PC-9 (cell line): ENCODE measurements around the gene CXCL3.

Source experiments
- CTCF ChIP-seq: fragments of 200-600 bp; sonication (generic); conservative IDR thresholded peaks from 2 replicates; pipeline ENCODE4 v1.6.1; 2017; ENCODE audit warnings: mixed run types, antibody characterized with exemption, mild to moderate bottlenecking, moderate library complexity
- EZH2 ChIP-seq: fragments of 200-600 bp; sonication (generic); IDR thresholded peaks from 2 replicates; pipeline ENCODE4 v1.8.0; 2017; ENCODE audit warnings: antibody characterized with exemption, low read depth

- TF ChIP-seq CTCF (no peak), EZH2 (no peak)
Observed at GRCh38 chr4:74056858-74057562, 18.5 kb upstream of the CXCL3 start.
